Liver (tissue), 3 donors: ENCODE results near the gene MRTFB.

Experiments
- CTCF ChIP-seq: fragments of 150-350 bp; IDR thresholded peaks from 2 replicates; pipeline ENCODE4 v1.5.1; 2017; ENCODE audit warnings: improper control_type of control experiment, low read depth, low read length; ENCODE audit not compliant: missing input control
- FOXA1 ChIP-seq: IDR thresholded peaks from 2 replicates; pipeline ENCODE4 v1.6.1; 2016; ENCODE audit warnings: antibody characterized with exemption
- GABPA ChIP-seq, 2 donors: IDR thresholded peaks in 1 of 2; conservative IDR thresholded peaks in 1 of 2; 2 replicates each; pipeline ENCODE4 v1.6.1; 2016; ENCODE audit warnings: antibody characterized with exemption in 2 of 2, mild to moderate bottlenecking in 1 of 2, moderate library complexity in 1 of 2
- HNF4A ChIP-seq, 2 donors: conservative IDR thresholded peaks; 2 replicates each; pipeline ENCODE4 v1.6.1; 2016; ENCODE audit warnings: antibody characterized with exemption in 2 of 2, mild to moderate bottlenecking in 2 of 2
- HNF4G ChIP-seq: IDR thresholded peaks from 2 replicates; pipeline ENCODE4 v1.6.1; 2016; ENCODE audit warnings: antibody characterized with exemption
- JUND ChIP-seq, 2 donors: IDR thresholded peaks; 2 replicates each; pipeline ENCODE4 v1.6.1; 2016; ENCODE audit warnings: antibody characterized with exemption in 2 of 2
- MAX ChIP-seq: IDR thresholded peaks from 2 replicates; pipeline ENCODE4 v1.6.1; 2016; ENCODE audit warnings: antibody characterized with exemption
- RAD21 ChIP-seq, 2 donors: IDR thresholded peaks; 2 replicates each; pipeline ENCODE4 v1.6.1; 2016; ENCODE audit warnings: antibody characterized with exemption in 2 of 2, mild to moderate bottlenecking in 2 of 2
- REST ChIP-seq: IDR thresholded peaks from 2 replicates; pipeline ENCODE4 v1.6.1; 2016; ENCODE audit warnings: antibody characterized with exemption, mild to moderate bottlenecking
- YY1 ChIP-seq: IDR thresholded peaks from 2 replicates; pipeline ENCODE4 v1.6.1; 2016; ENCODE audit warnings: antibody characterized with exemption, mild to moderate bottlenecking
- ZBTB33 ChIP-seq: IDR thresholded peaks from 2 replicates; pipeline ENCODE4 v1.6.1; 2016; ENCODE audit warnings: antibody characterized with exemption
- donor health status: healthy.
- donor health status: healthy.

- TF ChIP-seq CTCF (no peak), HNF4A (conservative IDR thresholded peaks at IDR 0.05) (no peak), MAX (no peak), REST (no peak), JUND (IDR thresholded peaks at IDR 0.05) (no peak), RAD21 (IDR thresholded peaks at IDR 0.05) (no peak), GABPA (IDR thresholded peaks at IDR 0.05 in 1 of 2, conservative IDR thresholded peaks at IDR 0.05 in 1 of 2) (no peak), HNF4G (no peak), YY1 (no peak), ZBTB33 (no peak), FOXA1 (no peak)
Measured at GRCh38 chr16:14172200-14172809, 101.2 kb downstream of the MRTFB start.
